Breast epithelium (tissue), 3 donors: ENCODE measurements around the gene SLC4A4.

Experiments used
- CTCF ChIP-seq, 3 donors: fragments of 450-650 bp; IDR thresholded peaks; one replicate each; pipeline ENCODE4 v1.5.1; 2016 to 2017; ENCODE audit warnings: antibody characterized with exemption in 3 of 3, mild to moderate bottlenecking in 3 of 3, moderate library complexity in 3 of 3
- POLR2A ChIP-seq: fragments of 450-650 bp; IDR thresholded peaks from one replicate; pipeline ENCODE4 v1.6.1; 2016; ENCODE audit warnings: antibody characterized with exemption, mild to moderate bottlenecking, moderate library complexity
- POLR2AphosphoS5 ChIP-seq, 3 donors: sonication (generic); formaldehyde crosslinking; IDR thresholded peaks; one replicate each; pipeline ENCODE4 v1.6.1; 2017; ENCODE audit warnings: antibody characterized with exemption in 3 of 3

DNA sequence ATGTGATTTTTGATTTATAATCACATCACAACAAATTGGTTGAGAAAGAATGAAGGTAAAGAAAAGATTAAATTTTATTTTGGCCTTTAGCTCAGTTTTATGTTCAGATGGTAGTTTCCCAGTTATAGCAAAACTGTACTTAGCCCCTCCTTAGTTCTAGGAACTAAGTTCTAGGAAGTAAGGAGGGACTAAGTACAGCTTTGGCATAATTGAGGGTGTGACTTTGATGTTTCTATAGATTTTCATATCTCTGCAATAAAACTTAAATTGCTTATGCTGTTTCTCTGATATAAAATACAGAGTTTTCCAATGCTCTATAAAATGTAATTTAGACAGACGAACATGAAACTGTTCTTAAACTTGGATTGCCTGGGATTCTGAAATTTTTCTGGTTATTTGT lies 46.6 kb upstream of the SLC4A4 start:
- TF ChIP-seq CTCF (IDR thresholded peaks at IDR 0.05): no peak
- TF ChIP-seq POLR2AphosphoS5 (IDR thresholded peaks at IDR 0.05): no peak
- TF ChIP-seq POLR2A: no peak
